NB4 (cell line): Measurements from ENCODE around the gene SEC24C.

Source experiments
- CTCF ChIP-seq: IDR thresholded peaks from one replicate; pipeline ENCODE4 v1.5.1; 2012; ENCODE audit warnings: low read depth, low read length
- POLR2A ChIP-seq: IDR thresholded peaks from 2 replicates; pipeline ENCODE4 v1.6.1; 2011; ENCODE audit warnings: mild to moderate bottlenecking; ENCODE audit not compliant: insufficient read length; ENCODE audit errors: extremely low read depth

DNA sequence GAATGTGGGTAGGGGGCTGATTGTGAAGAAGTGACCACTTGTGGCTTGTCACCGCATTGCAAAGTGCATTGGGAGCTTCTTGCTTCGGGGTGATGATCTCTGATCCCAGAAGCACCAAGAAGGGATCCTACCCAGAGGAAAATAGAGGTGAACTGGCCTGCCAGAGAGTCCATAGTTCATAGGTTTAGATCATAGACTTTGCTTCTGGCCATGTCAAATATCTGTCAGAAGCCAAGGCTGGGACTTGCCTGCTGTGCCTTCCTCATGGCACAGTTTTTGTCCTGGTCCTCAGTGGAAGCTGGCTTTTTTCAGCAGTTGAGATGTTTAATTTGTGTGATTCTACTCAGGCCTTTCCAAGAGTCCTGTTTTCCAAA is 42.3 kb downstream of the SEC24C start:
- TF ChIP-seq CTCF (peak; percentile 7), POLR2A (no peak)
